ENCODE results near the gene CEP250. TPM values are rescaled to one million over a fixed set of nuclear protein-coding genes. Genes with fewer than 3 reads are reported as not detected.

The CEP250 gene
- total RNA-seq, 1 donor from 2014 or later, result 39.4 TPM

DNA sequence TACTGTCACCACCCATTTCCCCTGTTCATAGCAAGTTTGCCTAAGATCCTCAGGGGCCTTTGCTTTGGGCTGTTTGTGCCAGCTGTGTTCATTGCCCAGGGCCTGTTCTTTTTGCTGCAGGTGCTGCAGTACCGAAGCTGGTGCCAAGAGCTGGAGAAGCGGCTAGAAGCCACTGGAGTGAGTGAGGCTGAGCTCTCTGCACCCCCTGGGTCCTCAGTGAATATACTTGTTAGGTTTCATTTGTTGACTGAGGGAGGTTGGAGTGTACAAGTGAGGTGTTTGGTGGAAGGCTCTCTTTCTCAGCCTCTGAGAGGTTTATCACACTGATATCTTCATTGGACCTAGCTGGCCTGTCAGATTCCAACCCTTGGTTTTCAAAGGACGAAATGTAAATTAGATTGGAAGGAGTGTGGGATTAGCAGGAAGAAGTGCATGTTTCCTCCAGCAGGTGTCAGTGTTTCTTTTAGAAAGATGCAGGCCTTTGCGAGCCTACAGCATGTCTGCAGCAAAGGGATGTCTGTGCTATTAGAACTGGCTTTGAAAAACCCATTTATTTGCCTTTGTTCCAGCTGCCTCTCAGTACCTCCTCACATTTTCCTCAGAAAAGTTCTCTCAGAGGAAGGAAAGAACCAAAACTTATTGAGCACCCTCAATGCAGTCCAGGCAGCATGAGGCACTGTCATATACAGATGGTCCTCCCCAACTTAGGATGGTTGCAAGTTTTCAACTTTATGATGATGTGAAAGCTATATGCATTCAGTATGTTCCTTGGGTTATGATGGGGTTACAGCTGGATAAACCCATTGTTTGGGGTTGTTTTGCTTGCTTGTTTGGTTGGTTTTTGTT lies 8.3 kb downstream of the CEP250 start:
- TF ChIP-seq, protein P1, sequence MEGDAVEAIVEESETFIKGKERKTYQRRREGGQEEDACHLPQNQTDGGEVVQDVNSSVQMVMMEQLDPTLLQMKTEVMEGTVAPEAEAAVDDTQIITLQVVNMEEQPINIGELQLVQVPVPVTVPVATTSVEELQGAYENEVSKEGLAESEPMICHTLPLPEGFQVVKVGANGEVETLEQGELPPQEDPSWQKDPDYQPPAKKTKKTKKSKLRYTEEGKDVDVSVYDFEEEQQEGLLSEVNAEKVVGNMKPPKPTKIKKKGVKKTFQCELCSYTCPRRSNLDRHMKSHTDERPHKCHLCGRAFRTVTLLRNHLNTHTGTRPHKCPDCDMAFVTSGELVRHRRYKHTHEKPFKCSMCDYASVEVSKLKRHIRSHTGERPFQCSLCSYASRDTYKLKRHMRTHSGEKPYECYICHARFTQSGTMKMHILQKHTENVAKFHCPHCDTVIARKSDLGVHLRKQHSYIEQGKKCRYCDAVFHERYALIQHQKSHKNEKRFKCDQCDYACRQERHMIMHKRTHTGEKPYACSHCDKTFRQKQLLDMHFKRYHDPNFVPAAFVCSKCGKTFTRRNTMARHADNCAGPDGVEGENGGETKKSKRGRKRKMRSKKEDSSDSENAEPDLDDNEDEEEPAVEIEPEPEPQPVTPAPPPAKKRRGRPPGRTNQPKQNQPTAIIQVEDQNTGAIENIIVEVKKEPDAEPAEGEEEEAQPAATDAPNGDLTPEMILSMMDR (IDR thresholded peaks at IDR 0.05; ENCODE audit: partially characterized antibody, unreplicated experiment), result peak; percentile 85
- peak; percentile 55 for DNase-seq
- peaks cover 10% of the 10 kb centered on the region for H3K4me1 Mint-ChIP-seq (ENCODE audit: low read depth, unreplicated experiment)
- peaks cover 5% of the 10 kb centered on the region for H3K36me3 Mint-ChIP-seq (ENCODE audit: unreplicated experiment)
- H3K9me3 Mint-ChIP-seq (ENCODE audit: unreplicated experiment), result peaks cover 4% of the 10 kb centered on the region
- H3K27me3 Mint-ChIP-seq (ENCODE audit: unreplicated experiment), result peaks cover 10% of the 10 kb centered on the region
- H3K27ac Mint-ChIP-seq (ENCODE audit: unreplicated experiment), result no peak overlapping the region
- no peak overlapping the region for H3K4me3 Mint-ChIP-seq (ENCODE audit: unreplicated experiment)

DNA sequence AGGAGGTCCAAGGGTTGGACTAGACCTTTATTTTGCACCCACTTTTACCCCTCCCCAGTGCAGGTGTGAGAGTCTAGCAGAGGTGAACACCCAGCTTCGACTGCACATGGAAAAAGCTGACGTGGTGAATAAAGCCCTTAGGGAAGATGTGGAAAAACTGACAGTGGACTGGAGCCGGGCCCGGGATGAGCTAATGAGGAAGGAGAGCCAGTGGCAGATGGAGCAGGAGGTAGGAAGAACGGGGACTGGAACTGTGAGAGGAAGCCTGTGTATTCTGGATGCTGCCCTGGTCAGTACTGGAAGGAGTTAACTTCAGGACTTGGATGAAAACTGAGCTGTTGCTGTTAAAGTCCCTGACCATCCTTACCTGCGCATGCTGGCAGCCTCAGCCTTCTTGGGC lies 10.6 kb downstream of the CEP250 start:
- peaks cover 10% of the 10 kb centered on the region for H3K27me3 Mint-ChIP-seq (ENCODE audit: unreplicated experiment)
- TF ChIP-seq, protein P1 (IDR thresholded peaks at IDR 0.05; ENCODE audit: partially characterized antibody, unreplicated experiment), result no peak
- no peak overlapping the region for H3K4me3 Mint-ChIP-seq (ENCODE audit: unreplicated experiment)
- peaks cover 10% of the 10 kb centered on the region for H3K4me1 Mint-ChIP-seq (ENCODE audit: low read depth, unreplicated experiment)
- peaks cover 5% of the 10 kb centered on the region for H3K36me3 Mint-ChIP-seq (ENCODE audit: unreplicated experiment)
- no peak for DNase-seq
- H3K27ac Mint-ChIP-seq (ENCODE audit: unreplicated experiment), result no peak overlapping the region
- H3K9me3 Mint-ChIP-seq (ENCODE audit: unreplicated experiment), result peaks cover 4% of the 10 kb centered on the region

- Mint-ChIP-seq H3K4me1 (ENCODE audit: low read depth, unreplicated experiment) (peaks cover 6% of the 10 kb centered on the region), H3K9me3 (ENCODE audit: unreplicated experiment) (peaks cover 4% of the 10 kb centered on the region), H3K4me3 (ENCODE audit: unreplicated experiment) (no peak overlapping the region), H3K27me3 (ENCODE audit: unreplicated experiment) (peaks cover 8% of the 10 kb centered on the region), H3K36me3 (ENCODE audit: unreplicated experiment) (peaks cover 5% of the 10 kb centered on the region), H3K27ac (ENCODE audit: unreplicated experiment) (no peak overlapping the region)
- TF ChIP-seq, protein P1 (IDR thresholded peaks at IDR 0.05; ENCODE audit: partially characterized antibody, unreplicated experiment), result no peak
- no peak for DNase-seq
These were observed 11.5 kb downstream of the CEP250 start for GRCh38 chr20:35466856-35467255.

DNA sequence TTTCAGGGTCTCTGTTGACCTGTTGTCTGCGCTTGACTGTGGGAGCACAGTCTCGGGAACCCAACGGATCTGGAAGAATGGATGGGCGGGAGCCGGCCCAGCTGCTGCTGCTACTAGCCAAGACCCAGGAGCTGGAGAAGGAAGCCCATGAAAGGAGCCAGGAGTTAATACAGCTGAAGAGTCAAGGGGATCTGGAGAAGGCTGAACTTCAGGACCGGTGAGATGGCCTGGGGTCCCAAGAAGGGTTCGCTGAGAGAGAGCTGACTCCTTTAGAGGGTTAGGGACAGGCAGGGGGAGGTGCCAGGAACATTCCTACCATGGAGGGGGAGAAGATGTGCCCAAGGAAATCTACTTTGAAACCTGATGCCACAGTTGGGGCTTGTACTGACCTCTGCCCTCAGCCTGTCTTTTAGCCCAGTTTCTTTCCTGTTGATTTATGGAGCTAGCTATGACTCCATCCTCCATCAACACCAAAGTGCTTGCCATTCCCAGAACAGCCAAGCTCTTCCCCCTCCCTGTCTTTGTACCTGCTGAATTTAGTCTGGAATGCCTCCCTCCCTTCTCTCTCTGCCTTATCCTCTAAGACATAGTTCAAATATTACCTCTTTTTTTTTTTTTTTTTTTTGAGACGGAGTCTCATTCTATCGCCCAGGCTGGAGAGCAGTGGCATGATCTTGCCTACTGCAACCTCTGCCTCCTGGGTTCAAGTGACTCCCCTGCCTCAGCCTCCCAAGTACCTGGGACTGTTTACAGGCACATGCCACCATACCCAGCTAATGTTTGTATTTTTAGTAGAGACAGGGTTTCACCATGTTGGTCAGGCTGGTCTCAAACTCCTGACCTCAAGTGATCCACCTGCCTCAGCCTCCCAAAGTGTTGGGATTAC lies 12.2 kb downstream of the CEP250 start:
- no peaks in the 10 kb centered on the region for H3K4me1 Mint-ChIP-seq (ENCODE audit: low read depth, unreplicated experiment)
- H3K9me3 Mint-ChIP-seq (ENCODE audit: unreplicated experiment), result no peaks in the 10 kb centered on the region
- no peak for DNase-seq
- peaks cover 5% of the 10 kb centered on the region for H3K36me3 Mint-ChIP-seq (ENCODE audit: unreplicated experiment)
- no peak overlapping the region for H3K4me3 Mint-ChIP-seq (ENCODE audit: unreplicated experiment)
- TF ChIP-seq, protein P1 (IDR thresholded peaks at IDR 0.05; ENCODE audit: partially characterized antibody, unreplicated experiment), result no peak
- peaks cover 3% of the 10 kb centered on the region for H3K27me3 Mint-ChIP-seq (ENCODE audit: unreplicated experiment)
- H3K27ac Mint-ChIP-seq (ENCODE audit: unreplicated experiment), result no peak overlapping the region

Measured in glutamatergic neuron (in vitro differentiated cells).